Activated gamma-delta T cell (primary cell): Measurements from ENCODE around the gene IL36A.
A peak's percentile ranks its signal among the peaks of the same experiment; 100 is the strongest.

Experiments used
- DNase-seq: peaks from one replicate; lab custom pipeline; 2025; lab: John Stamatoyannopoulos, UW

Gene IL36A

DNA sequence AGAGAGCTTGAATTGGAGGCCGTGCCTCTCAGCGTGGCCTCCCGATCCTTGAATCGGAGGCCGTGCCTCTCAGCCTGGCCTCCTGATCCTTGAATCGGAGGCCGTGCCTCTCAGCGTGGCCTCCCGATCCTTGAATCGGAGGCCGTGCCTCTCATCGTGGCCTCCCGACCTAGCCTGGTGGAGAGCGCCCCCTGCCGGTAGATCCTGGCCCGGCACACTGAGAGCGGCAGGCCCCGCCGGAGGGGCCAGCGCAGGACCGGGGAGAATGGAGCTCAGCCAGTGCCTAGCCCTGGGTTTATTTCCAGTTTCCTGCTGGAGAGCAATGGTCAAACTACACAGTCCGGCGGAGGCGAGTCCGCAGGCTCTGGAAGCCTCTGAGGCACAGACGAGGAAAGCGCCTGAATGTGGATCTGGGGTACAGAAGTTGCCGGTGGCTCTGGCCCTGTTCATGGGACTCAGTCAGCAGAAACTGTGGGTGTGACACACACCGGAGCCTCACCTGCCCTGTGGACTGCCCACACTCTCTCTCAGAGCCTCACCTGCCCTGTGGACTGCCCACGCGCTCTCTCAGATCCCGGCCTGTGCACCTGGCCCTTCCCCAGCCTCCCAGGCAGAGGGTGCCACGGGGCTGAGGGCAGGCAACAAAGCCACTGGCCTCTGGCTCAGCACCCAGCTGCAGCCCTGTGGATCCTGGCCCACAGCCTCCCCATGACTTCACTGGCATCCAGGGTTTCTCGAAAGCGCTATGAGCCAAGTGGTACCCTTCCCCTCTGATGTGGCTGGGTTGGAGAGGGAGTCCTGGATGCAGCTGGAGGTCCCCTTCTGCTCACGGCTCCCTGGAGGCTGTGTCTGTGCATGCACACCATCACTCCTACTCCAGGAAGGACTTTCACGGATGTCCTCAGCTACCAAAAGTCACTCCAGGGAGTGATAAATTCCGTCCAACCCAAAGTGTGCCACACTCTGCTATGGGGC, 45.9 kb downstream of the IL36A start:
- peak; percentile 9 for DNase-seq

DNA sequence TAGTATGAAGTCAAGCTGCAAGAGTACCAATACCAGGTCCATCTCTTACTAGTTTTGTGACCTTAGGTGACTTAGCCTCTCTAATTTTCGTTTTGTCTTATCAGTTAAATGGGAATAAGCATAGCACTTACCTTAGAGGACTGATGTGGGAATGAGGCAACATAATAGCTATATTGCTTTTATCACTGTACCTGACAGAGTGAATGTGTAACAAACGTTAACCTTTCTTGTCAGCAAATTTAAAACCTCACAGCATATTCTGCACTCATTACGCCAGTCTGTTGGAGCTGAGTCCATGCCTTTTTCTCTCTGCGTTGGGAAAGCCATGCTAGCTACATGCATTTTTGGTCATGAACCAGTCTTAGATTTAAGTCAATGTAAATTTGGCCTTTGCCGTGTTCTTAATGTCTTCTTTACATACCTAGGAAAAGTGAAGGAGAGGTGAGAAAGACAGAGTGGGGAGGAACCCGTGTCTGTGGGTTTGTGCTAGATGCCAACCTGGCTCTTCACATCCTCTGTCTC, 47.2 kb downstream of the IL36A start, which contains the start of gene IL36B:
Gene IL36B, minus strand, starts transcription at position 472 of the 522 bp plus-strand sequence.
- DNase-seq = no peak

DNA sequence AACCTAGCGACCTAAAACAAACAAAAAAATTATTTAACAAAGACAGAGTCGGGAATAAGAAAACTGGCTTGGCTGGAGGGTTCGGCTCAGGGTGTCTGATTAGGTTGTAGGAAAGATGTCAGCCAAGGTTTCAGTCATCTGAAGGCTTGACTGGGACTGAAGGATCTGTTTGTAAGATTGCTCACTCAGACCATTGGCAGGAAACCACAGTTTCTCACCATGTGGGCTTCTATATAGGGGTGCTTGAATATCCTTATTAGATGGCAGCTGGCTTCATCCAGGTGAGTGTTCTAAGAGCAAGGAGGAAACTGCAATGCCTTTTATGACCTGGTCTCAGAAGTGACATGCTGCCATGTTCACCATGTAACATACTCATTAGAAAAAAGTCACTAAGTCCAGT, 48.4 kb downstream of the IL36A start:
- no peak for DNase-seq

DNA sequence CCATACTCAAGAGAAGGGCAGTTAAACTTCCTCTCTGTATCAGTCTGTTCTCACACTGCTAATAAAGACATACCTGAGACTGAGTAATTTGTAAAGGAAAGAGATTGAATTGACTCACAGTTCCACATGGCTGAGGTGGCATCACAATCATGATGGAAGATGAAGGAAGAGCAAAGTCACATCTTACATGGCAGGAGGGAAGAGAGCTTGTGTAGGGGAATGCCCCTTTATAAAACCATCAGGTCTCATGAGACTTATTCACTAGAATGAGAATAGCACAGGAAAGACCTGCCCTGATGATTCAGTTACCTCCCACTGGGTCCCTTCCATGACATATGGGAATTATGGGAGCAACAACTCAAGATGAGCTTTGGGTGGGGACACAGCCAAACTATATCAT, 48.8 kb downstream of the IL36A start:
- no peak for DNase-seq

DNA sequence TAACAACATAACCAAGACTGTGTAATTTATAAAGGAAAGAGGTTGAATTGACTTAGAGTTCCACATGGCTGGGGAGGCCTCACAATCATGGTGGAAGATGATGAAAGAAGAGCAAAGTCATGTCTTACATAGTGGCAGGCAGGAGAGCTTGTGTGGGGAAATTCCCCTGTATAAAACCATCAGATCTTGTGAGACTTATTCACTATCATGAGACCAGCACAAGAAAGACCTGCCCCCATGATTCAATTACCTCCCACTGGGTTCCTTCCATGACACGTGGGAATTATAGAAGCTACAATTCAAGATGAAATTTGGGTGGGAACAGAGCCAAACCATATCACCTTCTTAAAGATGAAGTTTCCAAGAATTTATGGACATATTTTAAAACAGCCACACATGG, 51.3 kb downstream of the IL36A start:
- DNase-seq = no peak

DNA sequence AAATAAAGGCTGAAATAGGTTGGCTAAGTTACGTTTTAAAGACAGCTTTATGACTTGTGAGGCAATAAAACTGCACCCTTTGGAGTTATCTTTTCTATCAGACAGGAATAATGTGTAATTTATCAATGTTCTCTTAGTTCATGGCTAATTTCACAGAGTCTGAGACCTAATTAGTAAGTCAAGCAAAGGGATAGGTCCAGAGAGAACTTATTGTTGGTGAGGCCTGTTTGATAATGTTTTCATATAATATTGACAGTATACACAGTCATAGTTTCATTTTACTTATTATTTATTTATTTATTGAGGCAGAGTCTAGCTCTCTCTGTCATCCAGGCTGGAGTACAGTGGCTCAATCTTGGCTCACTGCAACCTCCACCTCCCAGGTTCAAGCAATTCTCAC, 51.9 kb downstream of the IL36A start:
- no peak for DNase-seq
